GM23248 (cell line): ENCODE results near the gene KRTAP10-8. TPM values are rescaled to one million over a fixed set of nuclear protein-coding genes. Genes with fewer than 3 reads are reported as not detected.
"Not testable (repeated sequence)": the region's sequence is repeated elsewhere in the genome, so short reads cannot be mapped to it uniquely, and the experiment has no call there.

Experiments
- DNase-seq: peaks from one replicate; pipeline ENCODE4 v3.0.0-alpha.2; 2015
- H2AFZ ChIP-seq: fragments of 200-600 bp; sonication (generic); 2 replicates; pipeline ENCODE4 v1.6.1; 2016; ENCODE audit warnings: antibody characterized with exemption
- H3F3A ChIP-seq: fragments of 200-600 bp; sonication (generic); 2 replicates; pipeline ENCODE4 v1.6.1; 2016; ENCODE audit warnings: mild to moderate bottlenecking, antibody characterized with exemption, mixed run types; ENCODE audit not compliant: insufficient read depth
- H3K27ac ChIP-seq: fragments of 200-600 bp; sonication (generic); 2 replicates; pipeline ENCODE4 v1.5.1; 2016; ENCODE audit warnings: mild to moderate bottlenecking
- H3K27me3 ChIP-seq: fragments of 200-600 bp; sonication (generic); replicated peaks from 2 replicates; pipeline ENCODE4 v1.6.1; 2016; ENCODE audit warnings: mild to moderate bottlenecking; ENCODE audit not compliant: insufficient read depth
- H3K36me3 ChIP-seq: fragments of 200-600 bp; sonication (generic); 2 replicates; pipeline ENCODE4 v1.6.1; 2016; ENCODE audit warnings: low read depth, mild to moderate bottlenecking
- H3K4me1 ChIP-seq: fragments of 200-600 bp; sonication (generic); 2 replicates; pipeline ENCODE4 v1.6.1; 2016; ENCODE audit warnings: mild to moderate bottlenecking; ENCODE audit not compliant: insufficient read depth
- H3K4me2 ChIP-seq: fragments of 200-600 bp; sonication (generic); one replicate; pipeline ENCODE4 v1.6.1; 2016; ENCODE audit warnings: mild to moderate bottlenecking; ENCODE audit not compliant: unreplicated experiment
- H3K4me3 ChIP-seq: fragments of 200-600 bp; sonication (generic); 2 replicates; pipeline ENCODE4 v1.5.1; 2016; ENCODE audit warnings: mild to moderate bottlenecking
- H3K79me2 ChIP-seq: fragments of 200-600 bp; sonication (generic); 2 replicates; pipeline ENCODE4 v1.6.1; 2016; ENCODE audit warnings: mild to moderate bottlenecking; ENCODE audit not compliant: insufficient read depth
- H3K9ac ChIP-seq: fragments of 200-600 bp; sonication (generic); 2 replicates; pipeline ENCODE4 v1.6.1; 2016; ENCODE audit warnings: mild to moderate bottlenecking
- H3K9me2 ChIP-seq: fragments of 200-600 bp; sonication (generic); 2 replicates; pipeline ENCODE4 v1.6.1; 2016; ENCODE audit warnings: mixed run types, mild to moderate bottlenecking, moderate library complexity; ENCODE audit not compliant: insufficient read depth
- H3K9me3 ChIP-seq: fragments of 200-600 bp; sonication (generic); one replicate; pipeline ENCODE4 v1.6.1; 2017; ENCODE audit warnings: low read depth
- H4K20me1 ChIP-seq: fragments of 200-600 bp; sonication (generic); 2 replicates; pipeline ENCODE4 v1.6.0; 2016; ENCODE audit not compliant: insufficient read depth
- EZH2 ChIP-seq: fragments of 200-600 bp; sonication (generic); IDR thresholded peaks from 2 replicates; pipeline ENCODE4 v1.6.1; 2018; ENCODE audit warnings: antibody characterized with exemption, mild to moderate bottlenecking; ENCODE audit not compliant: insufficient read depth, poor library complexity, severe bottlenecking
- EZH2phosphoT487 ChIP-seq: fragments of 200-600 bp; sonication (generic); IDR thresholded peaks from 2 replicates; pipeline ENCODE4 v1.6.1; 2018; ENCODE audit warnings: antibody characterized with exemption, moderate library complexity, mild to moderate bottlenecking, low read depth; ENCODE audit not compliant: insufficient read depth
- WGBS, 2 experiments: methylation state at CpG; one replicate each; pipeline ENCODE4 v1.1.6; 2015 to 2017; ENCODE audit warnings: low lambda C conversion rate in 2 of 2, low coverage in 1 of 2; ENCODE audit errors: missing lambda C conversion rate in 2 of 2; 5-methylcytosine and 5-hydroxymethylcytosine counted together
- in situ Hi-C: fragments of 300-500 bp; cut with MboI; formaldehyde crosslinking; loops from 2 replicates; pipeline ENCODE4 v1.15.0; 2020
- polyA plus RNA-seq: library from polyadenylated mRNA; unstranded; fragments of >200 nt; fragmentation: Nextera tagmentation; extraction: Ambion mirVana; gene quantifications from 2 replicates; pipeline ENCODE4 v1.2.1, GENCODE V29; 2016
- total RNA-seq: library from RNA; depleted of rRNA; stranded (reverse); fragments of >200 nt; shearing (Covaris generic); gene quantifications from 2 replicates; pipeline ENCODE4 v1.2.3, GENCODE V29; 2014

The KRTAP10-8 gene
- total and polyA plus RNA-seq, 2 experiments from 2014 or later, result not detected

DNA sequence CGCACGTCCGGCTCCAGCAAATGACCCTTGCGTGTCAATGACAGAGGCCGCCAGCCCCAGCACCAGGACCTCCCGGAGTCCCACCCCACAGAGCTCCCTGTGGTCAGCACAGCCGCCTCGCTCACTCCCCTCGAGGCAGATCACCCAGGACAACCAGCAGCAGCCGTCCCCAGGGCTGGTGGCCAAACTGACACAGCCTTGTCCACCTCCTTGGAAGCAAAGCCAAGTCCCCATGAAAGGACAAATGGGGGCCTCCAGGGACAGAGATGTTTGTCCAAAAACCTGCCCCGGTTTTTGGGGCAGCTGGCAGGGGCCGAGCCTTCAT is 27.4 kb downstream of the KRTAP10-8 start:
- in situ Hi-C loops, result no loop called here
- no peaks in the 10 kb centered on the region for H3K4me1 ChIP-seq
- H3K4me2 ChIP-seq, result no peak overlapping the region
- no peak overlapping the region for H3K27ac ChIP-seq
- H3K36me3 ChIP-seq, result no peaks in the 10 kb centered on the region
- H3K4me3 ChIP-seq, result no peak overlapping the region
- H3K9me2 ChIP-seq, result no peaks in the 10 kb centered on the region
- H3K9ac ChIP-seq, result no peak overlapping the region
- H3K27me3 ChIP-seq, result no peaks in the 10 kb centered on the region
- no peaks in the 10 kb centered on the region for H3K9me3 ChIP-seq
- no peaks in the 10 kb centered on the region for H3F3A ChIP-seq
- TF ChIP-seq EZH2 (no peak), EZH2phosphoT487 (no peak)
- H2AFZ ChIP-seq, result no peak overlapping the region
- DNase-seq, result no peak
- H3K79me2 ChIP-seq, result no peaks in the 10 kb centered on the region
- no peaks in the 10 kb centered on the region for H4K20me1 ChIP-seq
- WGBS, 2 experiments, result 54 to 63% methylated on average over 12 of the region's 12 CpGs

- whole genome bisulfite sequencing, 2 experiments, result 26 to 27% methylated on average over 5 of the region's 5 CpGs
These were observed 28.9 kb downstream of the KRTAP10-8 start for GRCh38 chr21:44640761-44641160.

GRCh38 chr21:44643741-44644310 is 31.9 kb downstream of the KRTAP10-8 start:
- in situ Hi-C loops, result no loop called here
- Histone ChIP-seq H3K9me3 (no peaks in the 10 kb centered on the region), H3K9me2 (no peaks in the 10 kb centered on the region), H3K4me2 (no peak overlapping the region), H2AFZ (no peak overlapping the region), H3K4me1 (no peaks in the 10 kb centered on the region), H3F3A (no peaks in the 10 kb centered on the region), H3K36me3 (no peaks in the 10 kb centered on the region), H3K27ac (no peak overlapping the region), H3K79me2 (no peaks in the 10 kb centered on the region), H3K27me3 (peaks cover 4% of the 10 kb centered on the region; the same call in 1 of the 2 replicates), H4K20me1 (no peaks in the 10 kb centered on the region), H3K9ac (no peak overlapping the region), H3K4me3 (no peak overlapping the region)
- WGBS, 2 experiments, result 36 to 38% methylated on average over 14 of the region's 14 CpGs
- DNase-seq, result no peak
- no peak for TF ChIP-seq EZH2
- TF ChIP-seq EZH2phosphoT487, result no peak

More at GRCh38 chr21:44640761-44641160, 28.9 kb downstream of the KRTAP10-8 start:
- no peaks in the 10 kb centered on the region for H3K4me1 ChIP-seq
- no peak for TF ChIP-seq EZH2
- TF ChIP-seq EZH2phosphoT487, result no peak
- no peaks in the 10 kb centered on the region for H3K27me3 ChIP-seq
- H2AFZ ChIP-seq, result no peak overlapping the region
- no peak overlapping the region for H3K4me2 ChIP-seq
- H3F3A ChIP-seq, result no peaks in the 10 kb centered on the region
- DNase-seq, result no peak
- in situ Hi-C loops, result no loop called here
- H3K36me3 ChIP-seq, result no peaks in the 10 kb centered on the region
- H4K20me1 ChIP-seq, result no peaks in the 10 kb centered on the region
- H3K9me3 ChIP-seq, result no peaks in the 10 kb centered on the region
- no peak overlapping the region for H3K4me3 ChIP-seq
- H3K9ac ChIP-seq, result no peak overlapping the region
- H3K9me2 ChIP-seq, result no peaks in the 10 kb centered on the region
- H3K27ac ChIP-seq, result no peak overlapping the region
- no peaks in the 10 kb centered on the region for H3K79me2 ChIP-seq

DNA sequence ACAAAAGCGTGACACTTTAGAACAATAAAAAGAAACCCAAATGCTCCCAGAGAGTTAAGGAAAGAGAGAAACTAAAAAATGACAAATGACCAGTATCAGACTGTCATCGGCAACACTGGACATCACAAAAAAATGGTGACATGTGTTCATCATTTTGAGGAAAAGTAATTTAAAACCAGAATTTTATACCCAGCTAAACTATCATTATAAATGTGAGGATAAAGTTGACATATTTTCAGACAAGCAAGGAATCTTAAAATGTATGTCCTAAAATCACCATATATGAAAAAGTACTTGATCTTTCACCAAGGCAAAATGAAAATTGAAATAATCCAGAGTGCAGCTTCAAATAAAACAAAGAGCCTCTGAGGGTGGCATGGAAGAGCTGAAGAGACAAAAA is 33.0 kb downstream of the KRTAP10-8 start:
- no peak overlapping the region for H3K27ac ChIP-seq
- peaks cover 4% of the 10 kb centered on the region; the same call in 1 of the 2 replicates for H3K27me3 ChIP-seq
- no peak overlapping the region for H3K4me2 ChIP-seq
- H3K4me1 ChIP-seq, result no peaks in the 10 kb centered on the region
- no peak overlapping the region for H3K4me3 ChIP-seq
- no peaks in the 10 kb centered on the region for H3K9me3 ChIP-seq
- H3K36me3 ChIP-seq, result no peaks in the 10 kb centered on the region
- DNase-seq, result no peak
- H4K20me1 ChIP-seq, result no peaks in the 10 kb centered on the region
- no peaks in the 10 kb centered on the region for H3F3A ChIP-seq
- in situ Hi-C loops, result no loop called here
- 5 to 11% methylated on average over 2 of the region's 2 CpGs for WGBS, 2 experiments
- H2AFZ ChIP-seq, result no peak overlapping the region
- no peak overlapping the region for H3K9ac ChIP-seq
- H3K79me2 ChIP-seq, result no peaks in the 10 kb centered on the region
- TF ChIP-seq EZH2phosphoT487 (no peak), EZH2 (no peak)
- no peaks in the 10 kb centered on the region for H3K9me2 ChIP-seq

DNA sequence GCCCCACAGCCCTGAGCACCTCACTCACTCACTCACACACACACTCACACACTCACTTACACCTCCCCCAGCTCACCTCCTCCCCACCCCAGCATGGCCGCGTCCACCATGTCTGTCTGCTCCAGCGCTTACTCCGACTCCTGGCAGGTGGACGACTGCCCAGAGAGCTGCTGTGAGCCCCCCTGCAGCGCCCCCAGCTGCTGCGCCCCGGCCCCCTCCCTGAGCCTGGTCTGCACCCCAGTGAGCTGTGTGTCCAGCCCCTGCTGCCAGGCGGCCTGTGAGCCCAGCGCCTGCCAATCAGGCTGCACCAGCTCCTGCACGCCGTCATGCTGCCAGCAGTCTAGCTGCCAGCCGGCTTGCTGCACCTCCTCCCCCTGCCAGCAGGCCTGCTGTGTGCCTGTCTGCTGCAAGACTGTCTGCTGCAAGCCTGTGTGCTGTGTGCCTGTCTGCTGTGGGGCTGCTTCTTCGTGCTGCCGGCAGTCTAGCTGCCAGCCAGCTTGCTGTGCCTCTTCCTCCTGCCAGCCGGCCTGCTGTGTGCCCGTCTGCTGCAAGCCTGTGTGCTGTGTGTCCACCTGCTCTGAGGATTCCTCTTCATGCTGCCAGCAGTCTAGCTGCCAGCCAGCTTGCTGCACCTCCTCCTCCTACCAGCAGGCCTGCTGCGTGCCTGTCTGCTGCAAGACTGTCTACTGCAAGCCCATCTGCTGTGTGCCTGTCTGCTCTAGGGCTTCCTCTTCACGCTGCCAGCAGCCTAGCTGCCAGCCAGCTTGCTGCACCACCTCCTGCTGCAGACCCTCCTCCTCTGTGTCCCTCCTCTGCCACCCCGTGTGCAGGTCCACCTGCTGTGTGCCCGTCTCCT is 34.7 kb downstream of the KRTAP10-8 start, which contains the start of gene KRTAP10-11:
Gene KRTAP10-11 (plus strand): TSS at position 49 of the 856 bp plus-strand sequence. CDS start 45 bp downstream, at position 94.
- DNase-seq, H3K9ac ChIP-seq, H3K4me1 ChIP-seq, H4K20me1 ChIP-seq, H3K79me2 ChIP-seq, in situ Hi-C loops, H2AFZ ChIP-seq, H3K27me3 ChIP-seq, H3F3A ChIP-seq, H3K4me2 ChIP-seq, H3K27ac ChIP-seq, H3K4me3 ChIP-seq, H3K9me3 ChIP-seq, H3K36me3 ChIP-seq, H3K9me2 ChIP-seq: not testable (repeated sequence)
- 28 to 31% methylated on average over 13 to 18 of the region's 21 CpGs for WGBS, 2 experiments
